Measurements from ENCODE around the gene SUPT3H.

GRCh38 chr6:45305546-45305945, 72.2 kb downstream of the SUPT3H start:
- no peak for TF ChIP-seq CTCF (IDR thresholded peaks at IDR 0.05)
- no peak for TF ChIP-seq POLR2A (IDR thresholded peaks at IDR 0.05)

Measured in lower leg skin (tissue), 3 donors.